Endodermal cell (in vitro differentiated cells): ENCODE data around the gene POLE2. TPM values are rescaled to one million over a fixed set of nuclear protein-coding genes. Genes with fewer than 3 reads are reported as not detected.
"Not testable (repeated sequence)": the region's sequence is repeated elsewhere in the genome, so short reads cannot be mapped to it uniquely, and the experiment has no call there.

Experiments used
- DNase-seq: peaks from one replicate; pipeline ENCODE4 v3.0.0-alpha.2; 2017
- H3K27ac ChIP-seq: 2 replicates; pipeline ENCODE4 v1.5.1; 2013; ENCODE audit warnings: mild to moderate bottlenecking, low read depth, low read length, moderate library complexity
- H3K27me3 ChIP-seq: 2 replicates; pipeline ENCODE4 v1.6.1; 2013; ENCODE audit warnings: mild to moderate bottlenecking, low read length, moderate library complexity; ENCODE audit not compliant: insufficient read depth, control insufficient read depth, poor library complexity, severe bottlenecking
- H3K36me3 ChIP-seq: 2 replicates; pipeline ENCODE4 v1.7.0; 2013; ENCODE audit warnings: mild to moderate bottlenecking, low read length, moderate library complexity; ENCODE audit not compliant: control insufficient read depth, insufficient read depth
- H3K4me1 ChIP-seq: one replicate; pipeline ENCODE4 v1.7.0; 2013; ENCODE audit warnings: low read length; ENCODE audit not compliant: control insufficient read depth, insufficient read depth
- H3K4me3 ChIP-seq: 2 replicates; pipeline ENCODE4 v1.5.1; 2013; ENCODE audit warnings: mild to moderate bottlenecking, low read length, moderate library complexity
- H3K9ac ChIP-seq: 2 replicates; pipeline ENCODE4 v1.6.1; 2013; ENCODE audit warnings: mild to moderate bottlenecking, low read length, moderate library complexity; ENCODE audit not compliant: poor library complexity, severe bottlenecking; ENCODE audit errors: extremely low read depth
- H3K9me3 ChIP-seq: 2 replicates; pipeline ENCODE4 v1.6.1; 2013; ENCODE audit warnings: mild to moderate bottlenecking, low read length, moderate library complexity; ENCODE audit not compliant: control insufficient read depth
- H3K27ac Mint-ChIP-seq: 2 replicates; pipeline ENCODE4 v1.8.0; 2020; ENCODE audit warnings: mixed read lengths
- H3K27me3 Mint-ChIP-seq: 2 replicates; pipeline ENCODE4 v1.8.0; 2021; ENCODE audit warnings: mild to moderate bottlenecking, mixed read lengths; ENCODE audit not compliant: insufficient read depth
- H3K36me3 Mint-ChIP-seq: 2 replicates; pipeline ENCODE4 v1.8.0; 2020; ENCODE audit warnings: low read depth, mixed read lengths
- H3K4me1 Mint-ChIP-seq: 2 replicates; pipeline ENCODE4 v1.8.0; 2020; ENCODE audit warnings: mixed read lengths
- H3K4me3 Mint-ChIP-seq: 2 replicates; pipeline ENCODE4 v1.8.0; 2020; ENCODE audit warnings: mild to moderate bottlenecking, moderate library complexity, mixed read lengths
- H3K9me3 Mint-ChIP-seq: 2 replicates; pipeline ENCODE4 v1.8.0; 2020; ENCODE audit warnings: mild to moderate bottlenecking, mixed read lengths
- WGBS, 2 experiments: methylation state at CpG; one replicate each; pipeline versions ENCODE4 v1.1.5 to v1.1.7; 2013; ENCODE audit warnings: missing lambda C conversion rate in 2 of 2, mixed read lengths in 1 of 2; ENCODE audit not compliant: insufficient coverage in 1 of 2, insufficient read length in 1 of 2; 5-methylcytosine and 5-hydroxymethylcytosine counted together
- total RNA-seq, 2 donors: library from RNA; stranded (reverse); fragmentation: NEBNext Ultra II Directional in 1 of 2; extraction: Animal tissue kit (Norgen Biotek cat#: 25700) in 1 of 2; gene quantifications; 2 replicates in 1 of 2; 3 replicates in 1 of 2; pipeline ENCODE4 v1.2.1, GENCODE V29; 2021
- TF ChIP-seq, protein P1 (sequence below): fragments of 200-600 bp; sonication (generic); conservative IDR thresholded peaks from 2 replicates; pipeline ENCODE4 v1.5.0; 2021; ENCODE audit warnings: antibody characterized with exemption, mild to moderate bottlenecking

Gene POLE2
- total RNA-seq, 2 donors from 2014 or later = 25.5 to 33.6 TPM

GRCh38 chr14:49621114-49621881, 66.7 kb downstream of the POLE2 start:
- Mint-ChIP-seq H3K27me3 (no peaks in the 10 kb centered on the region), H3K9me3 (no peaks in the 10 kb centered on the region), H3K27ac (peak overlapping the region; percentile 97), H3K4me3 (peak overlapping the region; percentile 98), H3K4me1 (peaks cover 16% of the 10 kb centered on the region), H3K36me3 (peaks cover 24% of the 10 kb centered on the region)
- H3K9ac ChIP-seq = peak overlapping the region; percentile 88
- H3K27ac ChIP-seq = peak overlapping the region; percentile 78
- peak overlapping the region; percentile 91 for H3K4me3 ChIP-seq
- H3K4me1 ChIP-seq = no peaks in the 10 kb centered on the region
- peaks cover 52% of the 10 kb centered on the region for H3K36me3 ChIP-seq
- TF ChIP-seq, protein P1, sequence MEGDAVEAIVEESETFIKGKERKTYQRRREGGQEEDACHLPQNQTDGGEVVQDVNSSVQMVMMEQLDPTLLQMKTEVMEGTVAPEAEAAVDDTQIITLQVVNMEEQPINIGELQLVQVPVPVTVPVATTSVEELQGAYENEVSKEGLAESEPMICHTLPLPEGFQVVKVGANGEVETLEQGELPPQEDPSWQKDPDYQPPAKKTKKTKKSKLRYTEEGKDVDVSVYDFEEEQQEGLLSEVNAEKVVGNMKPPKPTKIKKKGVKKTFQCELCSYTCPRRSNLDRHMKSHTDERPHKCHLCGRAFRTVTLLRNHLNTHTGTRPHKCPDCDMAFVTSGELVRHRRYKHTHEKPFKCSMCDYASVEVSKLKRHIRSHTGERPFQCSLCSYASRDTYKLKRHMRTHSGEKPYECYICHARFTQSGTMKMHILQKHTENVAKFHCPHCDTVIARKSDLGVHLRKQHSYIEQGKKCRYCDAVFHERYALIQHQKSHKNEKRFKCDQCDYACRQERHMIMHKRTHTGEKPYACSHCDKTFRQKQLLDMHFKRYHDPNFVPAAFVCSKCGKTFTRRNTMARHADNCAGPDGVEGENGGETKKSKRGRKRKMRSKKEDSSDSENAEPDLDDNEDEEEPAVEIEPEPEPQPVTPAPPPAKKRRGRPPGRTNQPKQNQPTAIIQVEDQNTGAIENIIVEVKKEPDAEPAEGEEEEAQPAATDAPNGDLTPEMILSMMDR = peak; percentile 0
- no peaks in the 10 kb centered on the region for H3K27me3 ChIP-seq
- DNase-seq = peak; percentile 88
- 4 to 7% methylated on average over 28 to 65 of the region's 65 CpGs for WGBS, 2 experiments
- H3K9me3 ChIP-seq = no peaks in the 10 kb centered on the region

DNA sequence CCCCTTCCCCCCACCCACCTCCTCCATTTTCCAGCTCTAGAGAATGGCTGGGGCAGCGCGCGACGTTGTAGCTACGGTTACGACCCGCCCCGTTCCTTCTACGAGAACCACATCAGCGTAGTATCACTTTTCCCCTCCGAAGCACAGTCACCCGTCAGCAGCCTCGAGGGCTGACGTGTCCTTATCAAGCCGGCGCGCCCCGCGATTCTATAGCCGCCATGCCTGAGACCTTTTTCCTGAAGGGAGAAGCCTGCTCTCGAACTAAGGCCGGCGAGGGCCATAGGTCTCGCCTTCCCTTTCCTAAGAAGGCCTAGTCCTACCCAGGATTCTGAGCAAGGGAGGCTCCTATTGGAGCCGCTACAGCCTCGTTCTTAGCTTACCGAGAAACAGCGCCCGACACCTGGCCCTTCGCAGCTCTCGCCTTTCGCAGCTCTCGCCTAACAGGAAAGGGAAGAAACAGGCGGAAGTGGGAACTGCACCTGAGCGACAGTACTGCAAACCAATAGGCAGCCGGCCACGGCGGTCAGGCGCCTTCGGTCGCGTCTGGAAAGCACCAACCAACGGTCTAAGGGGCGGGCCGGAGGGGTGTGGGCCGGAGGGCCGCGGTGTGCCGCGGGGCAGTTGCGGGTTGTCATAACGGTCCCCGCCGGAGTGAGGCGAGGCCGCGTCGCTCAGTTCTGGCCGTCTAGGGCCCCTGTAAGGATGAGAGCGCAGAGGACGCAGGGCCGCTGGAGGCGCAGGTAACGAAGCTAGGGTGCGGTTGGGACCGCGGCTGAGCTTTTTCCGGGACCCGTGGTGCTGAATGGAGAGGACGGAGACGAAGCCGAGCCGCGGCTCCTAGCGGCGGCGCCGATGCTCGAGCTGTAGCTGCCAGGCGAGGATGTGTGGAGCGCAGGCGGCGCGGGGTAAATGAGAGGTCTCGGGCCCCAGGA, 67.6 kb downstream of the POLE2 start, which contains the start of the genes MGAT2 and RPL36AL:
MGAT2 (plus strand) TSS at position 618 of the 932 bp plus-strand sequence. CDS start 470 bp downstream, outside the sequence.
RPL36AL (minus strand) TSS at position 445 of the 932 bp plus-strand sequence. CDS start 1,522 bp downstream, outside the sequence.
- Mint-ChIP-seq H3K36me3 (peaks cover 19% of the 10 kb centered on the region), H3K9me3 (no peaks in the 10 kb centered on the region), H3K4me3 (peak within 1 kb of the TSS; percentile 98), H3K4me1 (peaks cover 16% of the 10 kb centered on the region), H3K27me3 (no peaks in the 10 kb centered on the region), H3K27ac (peak within 1 kb of the TSS; percentile 97)
- H3K9me3 ChIP-seq = no peaks in the 10 kb centered on the region
- 0% methylated on average over 55 to 85 of the region's 85 CpGs for WGBS, 2 experiments
- H3K4me3 ChIP-seq = peak within 1 kb of the TSS; percentile 91
- peak; percentile 99 for DNase-seq
- H3K9ac ChIP-seq = peak within 1 kb of the TSS; percentile 88
- H3K36me3 ChIP-seq = peaks cover 52% of the 10 kb centered on the region
- peak within 1 kb of the TSS; percentile 93 for H3K27ac ChIP-seq
- H3K27me3 ChIP-seq = no peaks in the 10 kb centered on the region
- TF ChIP-seq, protein P1 = peak; percentile 63
- no peaks in the 10 kb centered on the region for H3K4me1 ChIP-seq

GRCh38 chr14:49619730-49620129, 68.3 kb downstream of the POLE2 start:
- TF ChIP-seq, protein P1 = no peak
- no peaks in the 10 kb centered on the region for H3K9me3 Mint-ChIP-seq
- H3K36me3 ChIP-seq = peaks cover 50% of the 10 kb centered on the region
- H3K27ac Mint-ChIP-seq = peak overlapping the region; percentile 97
- no peaks in the 10 kb centered on the region for H3K27me3 ChIP-seq
- H3K27ac ChIP-seq = peak overlapping the region; percentile 93
- peak overlapping the region; percentile 98 for H3K4me3 Mint-ChIP-seq
- 0 to 1% methylated on average over 7 to 11 of the region's 11 CpGs for WGBS, 2 experiments
- no peak for DNase-seq
- H3K36me3 Mint-ChIP-seq = peaks cover 16% of the 10 kb centered on the region
- H3K4me1 Mint-ChIP-seq = peaks cover 16% of the 10 kb centered on the region
- H3K4me3 ChIP-seq = peak overlapping the region; percentile 91
- peak overlapping the region; percentile 88 for H3K9ac ChIP-seq
- H3K4me1 ChIP-seq = no peaks in the 10 kb centered on the region
- H3K9me3 ChIP-seq = no peaks in the 10 kb centered on the region
- H3K27me3 Mint-ChIP-seq = no peaks in the 10 kb centered on the region

GRCh38 chr14:49619273-49619672, 68.7 kb downstream of the POLE2 start:
- 68 to 78% methylated on average over 15 to 19 of the region's 19 CpGs for WGBS, 2 experiments
- peak overlapping the region; percentile 97 for H3K27ac Mint-ChIP-seq
- not testable (repeated sequence) for H3K27ac ChIP-seq

More at GRCh38 chr14:49619273-49619672, 68.7 kb downstream of the POLE2 start:
- H3K4me1 Mint-ChIP-seq = peaks cover 16% of the 10 kb centered on the region
- not testable (repeated sequence) for H3K27me3 ChIP-seq, H3K9me3 ChIP-seq, H3K4me1 ChIP-seq, H3K9me3 Mint-ChIP-seq, H3K27me3 Mint-ChIP-seq, DNase-seq
- H3K36me3 Mint-ChIP-seq = peaks cover 17% of the 10 kb centered on the region
- H3K36me3 ChIP-seq = peaks cover 54% of the 10 kb centered on the region
- peak overlapping the region; percentile 91 for H3K4me3 ChIP-seq
- H3K4me3 Mint-ChIP-seq = peak overlapping the region; percentile 98
- H3K9ac ChIP-seq = peak overlapping the region; percentile 88
